Hematopoietic multipotent progenitor cell (in vitro differentiated cells): Measurements from ENCODE around the gene TMF1. TPM values are rescaled to one million over a fixed set of nuclear protein-coding genes. Genes with fewer than 3 reads are reported as not detected.

Experiments
- DNase-seq, 3 donors: peaks; one replicate each; pipeline ENCODE4 v3.0.0-alpha.2; 2011 to 2015; ENCODE audit warnings: low read depth in 2 of 3, low spot score in 2 of 3
- total RNA-seq: library from RNA; depleted of rRNA; stranded (reverse); fragments of >200 nt; gene quantifications from one replicate; pipeline ENCODE4 v1.2.3, GENCODE V29; 2012

The TMF1 gene
- total RNA-seq, 1 donor: 16.2 TPM

- DNase-seq: peak; percentile 63 to 90 (median 87)
Measured at GRCh38 chr3:69013253-69014021, 38.7 kb downstream of the TMF1 start, which contains the start of gene EOGT. Gene EOGT (minus strand): TSS chr3:69013684. CDS start chr3:69009846, 3,838 bp downstream.

- DNase-seq: peak in 2 of 3 donors; percentile 23 to 33
Measured at GRCh38 chr3:69012800-69013252, 39.3 kb downstream of the TMF1 start.

GRCh38 chr3:69012100-69012799, 39.9 kb downstream of the TMF1 start:
- DNase-seq: no peak

- DNase-seq: no peak
Measured at GRCh38 chr3:69011096-69011730, 40.9 kb downstream of the TMF1 start.

GRCh38 chr3:69009559-69010410, 42.3 kb downstream of the TMF1 start:
- DNase-seq: no peak

- no peak for DNase-seq
Measured at GRCh38 chr3:69008980-69009379, 43.2 kb downstream of the TMF1 start.

GRCh38 chr3:69005791-69006482, 46.2 kb downstream of the TMF1 start:
- no peak for DNase-seq

GRCh38 chr3:69005071-69005790, 46.9 kb downstream of the TMF1 start:
- DNase-seq: no peak

- DNase-seq: no peak
Measured at GRCh38 chr3:69004138-69004537, 48.0 kb downstream of the TMF1 start.

GRCh38 chr3:68999605-69000004, 52.5 kb downstream of the TMF1 start:
- DNase-seq: no peak

GRCh38 chr3:68999158-68999557, 53.0 kb downstream of the TMF1 start:
- no peak for DNase-seq

- DNase-seq: no peak
Measured at GRCh38 chr3:68997887-68998286, 54.2 kb downstream of the TMF1 start.

- no peak for DNase-seq
Measured at GRCh38 chr3:68996356-68996995, 55.7 kb downstream of the TMF1 start.

GRCh38 chr3:68988740-68989139, 63.4 kb downstream of the TMF1 start:
- DNase-seq: no peak

GRCh38 chr3:68987322-68987721, 64.8 kb downstream of the TMF1 start:
- DNase-seq: no peak

- DNase-seq: no peak
Measured at GRCh38 chr3:68986496-68987208, 65.5 kb downstream of the TMF1 start.

GRCh38 chr3:68985146-68985790, 66.9 kb downstream of the TMF1 start:
- DNase-seq: no peak
